ENCODE measurements around the gene TMEM201. TPM values are rescaled to one million over a fixed set of nuclear protein-coding genes. Genes with fewer than 3 reads are reported as not detected.

TMEM201 gene
- total RNA-seq, 2 experiments from 2014 or later, result 7.5 to 21.9 TPM

- no TSS peak for BruUV-seq (replicated peaks)
- intact Hi-C loops (cut with micrococcal nuclease; ENCODE audit: unreplicated experiment), result no loop called here
- H3K27ac ChIP-seq (ENCODE audit: low read depth, low read length, poor library complexity, severe bottlenecking), result no peak overlapping the region
- no peaks in the 10 kb centered on the region for H3K9me2 ChIP-seq (ENCODE audit: insufficient read depth, low read length)
- H3K36me3 ChIP-seq (ENCODE audit: insufficient read depth, low read length), result peaks cover 26% of the 10 kb centered on the region; the same call in 1 of the 2 replicates
- H3K4me2 ChIP-seq (ENCODE audit: low read length), result no peak overlapping the region
- ChIA-PET CTCF (ENCODE audit: unreplicated experiment) (interaction anchor here (1.0 kb wide), 1 partner anchor 117 kb away, joined by 4 read pairs; no protein-coding TSS in a partner anchor), POLR2A (no interaction called here)
- H3K9me3 ChIP-seq (ENCODE audit: low read length), result no peaks in the 10 kb centered on the region
- DNase-seq (ENCODE audit: low spot score), result no peak
- H3K4me3 ChIP-seq (ENCODE audit: low read depth, low read length, poor library complexity, severe bottlenecking), result no peak overlapping the region
- H3K79me2 ChIP-seq (ENCODE audit: insufficient read depth, low read depth, low read length), result no peaks in the 10 kb centered on the region
- H4K20me1 ChIP-seq (ENCODE audit: insufficient read depth, low read length), result no peaks in the 10 kb centered on the region
- TF ChIP-seq EZH2phosphoT487 (IDR thresholded peaks at IDR 0.05; ENCODE audit: borderline replicate concordance, low read depth, low read length) (no peak), CTCF (conservative IDR thresholded peaks at IDR 0.05; ENCODE audit: low read length) (no peak)
- H2AFZ ChIP-seq (ENCODE audit: low read length), result no peak overlapping the region
- no peaks in the 10 kb centered on the region for H3K4me1 ChIP-seq (ENCODE audit: insufficient read depth, low read length, poor library complexity, severe bottlenecking)
These were observed 23.6 kb downstream of the TMEM201 start for GRCh38 chr1:9612162-9612845.

GRCh38 chr1:9612871-9613624 lies 24.3 kb downstream of the TMEM201 start:
- ChIA-PET CTCF (ENCODE audit: unreplicated experiment) (no interaction called here), POLR2A (no interaction called here)
- Histone ChIP-seq H4K20me1 (ENCODE audit: insufficient read depth, low read length) (no peaks in the 10 kb centered on the region), H3K9me2 (ENCODE audit: insufficient read depth, low read length) (no peaks in the 10 kb centered on the region), H3K4me1 (ENCODE audit: insufficient read depth, low read length, poor library complexity, severe bottlenecking) (no peaks in the 10 kb centered on the region), H2AFZ (ENCODE audit: low read length) (no peak overlapping the region), H3K9me3 (ENCODE audit: low read length) (no peaks in the 10 kb centered on the region), H3K27ac (ENCODE audit: low read depth, low read length, poor library complexity, severe bottlenecking) (no peak overlapping the region), H3K4me3 (ENCODE audit: low read depth, low read length, poor library complexity, severe bottlenecking) (no peak overlapping the region), H3K79me2 (ENCODE audit: insufficient read depth, low read depth, low read length) (no peaks in the 10 kb centered on the region), H3K36me3 (ENCODE audit: insufficient read depth, low read length) (peaks cover 26% of the 10 kb centered on the region; the same call in 1 of the 2 replicates), H3K4me2 (ENCODE audit: low read length) (no peak overlapping the region)
- BruUV-seq (replicated peaks), result no TSS peak
- no peak for DNase-seq (ENCODE audit: low spot score)
- TF ChIP-seq EZH2phosphoT487 (IDR thresholded peaks at IDR 0.05; ENCODE audit: borderline replicate concordance, low read depth, low read length), result no peak
- TF ChIP-seq CTCF (conservative IDR thresholded peaks at IDR 0.05; ENCODE audit: low read length), result no peak
- intact Hi-C loops (cut with micrococcal nuclease; ENCODE audit: unreplicated experiment), result no loop called here

All from OCI-LY7 (cell line).